Endothelial cell of umbilical vein (primary cell): ENCODE data around the gene CDK19. TPM values are rescaled to one million over a fixed set of nuclear protein-coding genes. Genes with fewer than 3 reads are reported as not detected.

ENCODE experiments used
- BruUV-seq: library from RNA; stranded (reverse); fragments of 400-500 nt; replicated peaks from 2 replicates; lab custom pipeline; 2021; lab: Mats Ljungman, UMichigan
- CTCF ChIA-PET: fragments of 300-600, 350-600 bp; sonication (Branson Sonifier 250); formaldehyde crosslinking; loops from one replicate; lab custom pipeline; 2021; ENCODE audit warnings: antibody characterized with exemption, inconsistent platforms; lab: Charles Lee
- POLR2A ChIA-PET: fragments of 300-600, 350-600 bp; sonication (Branson Sonifier 250); formaldehyde crosslinking; loops from one replicate; lab custom pipeline; 2021; ENCODE audit warnings: antibody characterized with exemption, inconsistent platforms; lab: Charles Lee
- DNase-seq: peaks from one replicate; pipeline ENCODE4 v3.0.0-alpha.2; 2011; ENCODE audit warnings: low read depth, low spot score
- FAIRE-seq: peaks from 2 replicates; lab custom pipeline; 2011; peaks lifted over from hg19 to GRCh38; lab: Jason Lieb, UNC
- H2AFZ ChIP-seq: 2 replicates; pipeline ENCODE4 v1.6.0; 2012; ENCODE audit warnings: low read depth, low read length, control low read depth, inconsistent platforms
- H3K27ac ChIP-seq: 2 replicates; pipeline ENCODE4 v1.5.1; 2011; ENCODE audit warnings: low read depth, mild to moderate bottlenecking, control low read depth, low read length, moderate library complexity; ENCODE audit not compliant: insufficient read depth
- H3K27me3 ChIP-seq, 2 experiments: 2 replicates each; pipeline versions ENCODE4 v1.6.0 to v1.6.1; 2011; ENCODE audit warnings: low read length in 2 of 2, mixed read lengths in 1 of 2; ENCODE audit not compliant: control insufficient read depth in 2 of 2, insufficient read depth in 2 of 2
- H3K36me3 ChIP-seq, 2 experiments: 2 replicates in 1 of 2; 3 replicates in 1 of 2; pipeline ENCODE4 v1.5.1; 2011; ENCODE audit warnings: low read length in 2 of 2, mild to moderate bottlenecking in 1 of 2, moderate library complexity in 1 of 2; ENCODE audit not compliant: control insufficient read depth in 2 of 2, insufficient read depth in 2 of 2; ENCODE audit errors: extremely low read depth in 1 of 2
- H3K4me1 ChIP-seq: 3 replicates; pipeline ENCODE4 v1.5.1; 2011; ENCODE audit warnings: mild to moderate bottlenecking, low read length; ENCODE audit not compliant: control insufficient read depth, insufficient read depth; ENCODE audit errors: extremely low read depth
- H3K4me2 ChIP-seq: 2 replicates; pipeline ENCODE4 v1.6.1; 2011; ENCODE audit warnings: low read length, control low read depth, mixed read lengths; ENCODE audit not compliant: insufficient read depth
- H3K4me3 ChIP-seq, 3 experiments: fragments of 200-600 bp in 1 of 3; sonication (generic), shearing (Covaris generic) in 1 of 3; replicated peaks in 1 of 3; 2 replicates each; pipeline ENCODE4 v1.5.1; 2011 to 2016; ENCODE audit warnings: control low read depth in 3 of 3, low read length in 3 of 3, mild to moderate bottlenecking in 2 of 3, inconsistent platforms in 1 of 3, low read depth in 1 of 3, moderate library complexity in 1 of 3; ENCODE audit not compliant: insufficient read depth in 1 of 3
- H3K79me2 ChIP-seq: 2 replicates; pipeline ENCODE4 v1.6.0; 2012; ENCODE audit warnings: low read length, inconsistent platforms; ENCODE audit not compliant: control insufficient read depth, insufficient read depth
- H3K9ac ChIP-seq: replicated peaks from 2 replicates; pipeline ENCODE3; 2011; ENCODE audit warnings: low read length, control low read depth; ENCODE audit not compliant: insufficient read depth; ENCODE audit errors: extremely low read depth
- H3K9me1 ChIP-seq: replicated peaks from 3 replicates; pipeline ENCODE4 v1.6.0; 2011; ENCODE audit warnings: mild to moderate bottlenecking, low read length; ENCODE audit not compliant: control insufficient read depth, insufficient read depth; ENCODE audit errors: extremely low read depth
- H3K9me3 ChIP-seq: replicated peaks from 2 replicates; pipeline ENCODE4 v1.5.1; 2012; ENCODE audit warnings: low read length, inconsistent platforms; ENCODE audit not compliant: control insufficient read depth, insufficient read depth
- H4K20me1 ChIP-seq: replicated peaks from 2 replicates; pipeline ENCODE3; 2011; ENCODE audit warnings: mild to moderate bottlenecking, low read length; ENCODE audit not compliant: control insufficient read depth, insufficient read depth; ENCODE audit errors: extremely low read depth
- CTCF ChIP-seq, 2 donors: IDR thresholded peaks; 1 replicate in 1 of 2; 2 replicates in 1 of 2; pipeline ENCODE4 v1.5.1; 2011; ENCODE audit warnings: low read length in 2 of 2, mild to moderate bottlenecking in 2 of 2, moderate library complexity in 2 of 2, control low read depth in 1 of 2, inconsistent platforms in 1 of 2, low read depth in 1 of 2; ENCODE audit not compliant: insufficient read depth in 1 of 2; ENCODE audit errors: extremely low read depth in 1 of 2
- FOS ChIP-seq: IDR thresholded peaks from 2 replicates; pipeline ENCODE4 v1.6.1; 2011; ENCODE audit warnings: mild to moderate bottlenecking, low read length, moderate library complexity, borderline replicate concordance; ENCODE audit not compliant: insufficient read depth
- GATA2 ChIP-seq: IDR thresholded peaks from 2 replicates; pipeline ENCODE4 v1.7.0; 2011; ENCODE audit warnings: low read depth, mild to moderate bottlenecking, moderate library complexity, mixed read lengths, low read length; ENCODE audit not compliant: insufficient read length, insufficient read depth
- JUN ChIP-seq: IDR thresholded peaks from 2 replicates; pipeline ENCODE4 v1.6.1; 2011; ENCODE audit warnings: borderline replicate concordance, low read depth; ENCODE audit not compliant: insufficient read length, insufficient read depth
- POLR2A ChIP-seq: IDR thresholded peaks from 2 replicates; pipeline ENCODE4 v1.6.1; 2012; ENCODE audit warnings: low read depth, mild to moderate bottlenecking, control low read depth, low read length
- POLR2AphosphoS5 ChIP-seq: IDR thresholded peaks from 2 replicates; pipeline ENCODE4 v1.6.1; 2012; ENCODE audit warnings: low read depth, mild to moderate bottlenecking, control low read depth, low read length, moderate library complexity; ENCODE audit not compliant: insufficient read depth
- dilution Hi-C: fragments of 300-500 bp; cut with MboI; formaldehyde crosslinking; loops from one replicate; pipeline ENCODE4 v1.15.0; 2019; ENCODE audit warnings: low sequenced_read_pairs; ENCODE audit not compliant: extremely low pct_ligation_motif_present
- intact Hi-C: fragments of 100-400 bp; cut with micrococcal nuclease; formaldehyde crosslinking; loops from one replicate; pipeline ENCODE4 v1.10.0; 2022
- polyA plus RNA-seq, 4 experiments: library from polyadenylated mRNA; depleted of rRNA in 3 of 4; stranded (reverse) in 3 of 4; unstranded in 1 of 4; fragments of >200 nt; gene quantifications; 2 replicates each; pipeline versions ENCODE4 v1.2.1 to v1.2.3, GENCODE V29; 2011 to 2012; ENCODE audit warnings: missing spikeins in 1 of 4
- total RNA-seq: library from RNA; stranded (reverse); gene quantifications from 2 replicates; pipeline ENCODE4 v1.2.3, GENCODE V29; 2021
- TF ChIP-seq, protein P1 (sequence below): IDR thresholded peaks from 2 replicates; pipeline ENCODE4 v1.6.1; 2011; ENCODE audit not compliant: insufficient read depth, insufficient read length

The CDK19 gene
- total and polyA plus RNA-seq, 2 donors (not counting 3 experiments of a cell fraction or from before 2014, with no cell fraction given), result 4.6 to 12.1 TPM

- no peak overlapping the region for H3K4me3 ChIP-seq
- intact Hi-C loops (no loop called here), dilution Hi-C loops (no loop called here)
- H3K4me2 ChIP-seq, result no peak overlapping the region
- H3K4me1 ChIP-seq, result no peaks in the 10 kb centered on the region
- TF ChIP-seq POLR2A, result no peak
- no peak for TF ChIP-seq JUN
- no peak for TF ChIP-seq GATA2
- TF ChIP-seq, protein P1, sequence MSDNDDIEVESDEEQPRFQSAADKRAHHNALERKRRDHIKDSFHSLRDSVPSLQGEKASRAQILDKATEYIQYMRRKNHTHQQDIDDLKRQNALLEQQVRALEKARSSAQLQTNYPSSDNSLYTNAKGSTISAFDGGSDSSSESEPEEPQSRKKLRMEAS, result no peak
- TF ChIP-seq POLR2AphosphoS5, result no peak
- no peak for TF ChIP-seq CTCF (IDR thresholded peaks at IDR 0.05; ENCODE audit: extremely low read depth in 1 of 2, insufficient read depth in 1 of 2, low read depth in 1 of 2, low read length in 2 of 2)
- no peak for TF ChIP-seq FOS
- POLR2A ChIA-PET, result no interaction called here
- no peak overlapping the region for H2AFZ ChIP-seq
- DNase-seq (no peak), FAIRE-seq (no peak)
- no peak overlapping the region for H3K9ac ChIP-seq
- no peaks in the 10 kb centered on the region for H3K9me1 ChIP-seq
- CTCF ChIA-PET, result interaction anchor here (1.2 kb wide), 1 partner anchor 12 kb away, joined by 9 read pairs; no protein-coding TSS in a partner anchor
- H3K79me2 ChIP-seq, result no peaks in the 10 kb centered on the region
- no TSS peak for BruUV-seq
- H4K20me1 ChIP-seq, result no peaks in the 10 kb centered on the region
- H3K27me3 ChIP-seq, result peaks cover 0 to 2% of the 10 kb centered on the region in 2 experiments
- H3K36me3 ChIP-seq, result no peaks in the 10 kb centered on the region
- no peaks in the 10 kb centered on the region for H3K9me3 ChIP-seq
- H3K27ac ChIP-seq, result no peak overlapping the region
Measured at GRCh38 chr6:110693994-110694393, 121.3 kb downstream of the CDK19 start.
